Panc1 (cell line): ENCODE results near the gene SCYL3.

ENCODE experiments used
- CTCF ChIP-seq: fragments of 450-650 bp; IDR thresholded peaks from 2 replicates; pipeline ENCODE4 v1.5.1; 2017; ENCODE audit warnings: mild to moderate bottlenecking
- POLR2AphosphoS5 ChIP-seq: IDR thresholded peaks from 2 replicates; pipeline ENCODE4 v1.6.1; 2012; ENCODE audit warnings: mild to moderate bottlenecking, low read depth, low read length, moderate library complexity
- SIN3A ChIP-seq: IDR thresholded peaks from 2 replicates; pipeline ENCODE4 v1.6.1; 2012; ENCODE audit warnings: low read depth, mild to moderate bottlenecking, low read length, moderate library complexity, borderline replicate concordance; ENCODE audit not compliant: insufficient read depth
- TF ChIP-seq, protein P1 (sequence below), 2 experiments: IDR thresholded peaks; 2 replicates each; pipeline ENCODE4 v1.6.1; 2011 to 2012; ENCODE audit warnings: low read depth in 2 of 2, control low read depth in 1 of 2, low read length in 1 of 2, mild to moderate bottlenecking in 1 of 2, moderate library complexity in 1 of 2; ENCODE audit not compliant: insufficient read depth in 1 of 2

DNA sequence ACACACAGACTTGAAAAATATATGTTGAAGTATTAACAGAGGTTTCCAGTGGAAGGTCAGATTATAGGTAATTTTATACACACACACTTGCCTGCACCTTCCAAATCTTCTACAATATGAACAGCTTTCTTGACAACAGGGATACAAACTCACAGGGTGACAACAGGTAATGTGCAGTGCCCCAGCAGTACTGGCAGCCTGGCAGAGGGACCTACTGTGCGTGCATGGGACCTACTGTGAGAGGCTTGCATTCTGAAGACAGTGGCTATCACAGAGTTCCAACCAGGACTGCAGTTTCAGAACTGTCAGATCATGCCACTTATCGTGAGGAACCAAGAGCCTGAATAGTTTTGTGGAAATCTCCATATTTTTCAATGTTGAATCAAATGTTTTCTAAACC is 3.8 kb downstream of the SCYL3 start:
- TF ChIP-seq CTCF (no peak), POLR2AphosphoS5 (no peak), SIN3A (no peak)
- TF ChIP-seq, protein P1, sequence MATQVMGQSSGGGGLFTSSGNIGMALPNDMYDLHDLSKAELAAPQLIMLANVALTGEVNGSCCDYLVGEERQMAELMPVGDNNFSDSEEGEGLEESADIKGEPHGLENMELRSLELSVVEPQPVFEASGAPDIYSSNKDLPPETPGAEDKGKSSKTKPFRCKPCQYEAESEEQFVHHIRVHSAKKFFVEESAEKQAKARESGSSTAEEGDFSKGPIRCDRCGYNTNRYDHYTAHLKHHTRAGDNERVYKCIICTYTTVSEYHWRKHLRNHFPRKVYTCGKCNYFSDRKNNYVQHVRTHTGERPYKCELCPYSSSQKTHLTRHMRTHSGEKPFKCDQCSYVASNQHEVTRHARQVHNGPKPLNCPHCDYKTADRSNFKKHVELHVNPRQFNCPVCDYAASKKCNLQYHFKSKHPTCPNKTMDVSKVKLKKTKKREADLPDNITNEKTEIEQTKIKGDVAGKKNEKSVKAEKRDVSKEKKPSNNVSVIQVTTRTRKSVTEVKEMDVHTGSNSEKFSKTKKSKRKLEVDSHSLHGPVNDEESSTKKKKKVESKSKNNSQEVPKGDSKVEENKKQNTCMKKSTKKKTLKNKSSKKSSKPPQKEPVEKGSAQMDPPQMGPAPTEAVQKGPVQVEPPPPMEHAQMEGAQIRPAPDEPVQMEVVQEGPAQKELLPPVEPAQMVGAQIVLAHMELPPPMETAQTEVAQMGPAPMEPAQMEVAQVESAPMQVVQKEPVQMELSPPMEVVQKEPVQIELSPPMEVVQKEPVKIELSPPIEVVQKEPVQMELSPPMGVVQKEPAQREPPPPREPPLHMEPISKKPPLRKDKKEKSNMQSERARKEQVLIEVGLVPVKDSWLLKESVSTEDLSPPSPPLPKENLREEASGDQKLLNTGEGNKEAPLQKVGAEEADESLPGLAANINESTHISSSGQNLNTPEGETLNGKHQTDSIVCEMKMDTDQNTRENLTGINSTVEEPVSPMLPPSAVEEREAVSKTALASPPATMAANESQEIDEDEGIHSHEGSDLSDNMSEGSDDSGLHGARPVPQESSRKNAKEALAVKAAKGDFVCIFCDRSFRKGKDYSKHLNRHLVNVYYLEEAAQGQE (IDR thresholded peaks at IDR 0.05; ENCODE audit: insufficient read depth in 1 of 2, low read depth in 2 of 2, low read length in 1 of 2) = no peak
